Measurements from ENCODE around the gene FGF18. TPM values are rescaled to one million over a fixed set of nuclear protein-coding genes. Genes with fewer than 3 reads are reported as not detected.

FGF18 gene
- total and polyA plus RNA-seq, 2 experiments from 2014 or later = 1.00 to 7.2 TPM

GRCh38 chr5:171493646-171494393 lies 74.4 kb downstream of the FGF18 start:
- Histone ChIP-seq H3K27me3 (no peaks in the 10 kb centered on the region), H2AFZ (no peak overlapping the region), H3K79me2 (no peaks in the 10 kb centered on the region), H3K9me3 (ENCODE audit: low read depth) (no peaks in the 10 kb centered on the region), H3K4me1 (ENCODE audit: insufficient read depth) (peaks cover 16% of the 10 kb centered on the region), H3K36me3 (replicated peaks; ENCODE audit: insufficient read depth, low read depth) (no peaks in the 10 kb centered on the region), H3K27ac (peak overlapping the region; percentile 53), H3K4me2 (peak overlapping the region; percentile 20), H4K20me1 (ENCODE audit: insufficient read depth, poor library complexity, severe bottlenecking) (no peaks in the 10 kb centered on the region), H3K9me2 (replicated peaks; ENCODE audit: insufficient read depth) (no peaks in the 10 kb centered on the region), H3K4me3 (no peak overlapping the region)
- 81% methylated on average over 14 of the region's 14 CpGs for WGBS (ENCODE audit: low lambda C conversion rate, missing lambda C conversion rate)
- TF ChIP-seq CTCF (IDR thresholded peaks at IDR 0.05; ENCODE audit: poor library complexity) (no peak), EZH2 (IDR thresholded peaks at IDR 0.05; ENCODE audit: borderline replicate concordance) (no peak), EZH2phosphoT487 (IDR thresholded peaks at IDR 0.05; ENCODE audit: low read depth, severe bottlenecking, unreplicated experiment) (no peak)
- DNase-seq (ENCODE audit: low spot score) = no peak

GRCh38 chr5:171494452-171495121 lies 75.1 kb downstream of the FGF18 start:
- H3K9me3 ChIP-seq (ENCODE audit: low read depth) = no peaks in the 10 kb centered on the region
- TF ChIP-seq CTCF (IDR thresholded peaks at IDR 0.05; ENCODE audit: poor library complexity) (no peak), EZH2phosphoT487 (IDR thresholded peaks at IDR 0.05; ENCODE audit: low read depth, severe bottlenecking, unreplicated experiment) (no peak), EZH2 (IDR thresholded peaks at IDR 0.05; ENCODE audit: borderline replicate concordance) (no peak)
- no peaks in the 10 kb centered on the region for H3K79me2 ChIP-seq
- H3K4me3 ChIP-seq = no peak overlapping the region
- H4K20me1 ChIP-seq (ENCODE audit: insufficient read depth, poor library complexity, severe bottlenecking) = no peaks in the 10 kb centered on the region
- peak overlapping the region; percentile 29 for H2AFZ ChIP-seq
- DNase-seq (ENCODE audit: low spot score) = peak; percentile 73
- H3K4me1 ChIP-seq (ENCODE audit: insufficient read depth) = peaks cover 16% of the 10 kb centered on the region
- 19% methylated on average over 17 of the region's 17 CpGs for WGBS (ENCODE audit: low lambda C conversion rate, missing lambda C conversion rate)
- no peaks in the 10 kb centered on the region for H3K27me3 ChIP-seq
- no peaks in the 10 kb centered on the region for H3K9me2 ChIP-seq (replicated peaks; ENCODE audit: insufficient read depth)
- H3K4me2 ChIP-seq = peak overlapping the region; percentile 20
- H3K36me3 ChIP-seq (replicated peaks; ENCODE audit: insufficient read depth, low read depth) = no peaks in the 10 kb centered on the region
- H3K27ac ChIP-seq = peak overlapping the region; percentile 53

GRCh38 chr5:171495122-171495700 lies 75.8 kb downstream of the FGF18 start:
- no peak overlapping the region for H3K4me3 ChIP-seq
- DNase-seq (ENCODE audit: low spot score) = no peak
- peaks cover 16% of the 10 kb centered on the region for H3K4me1 ChIP-seq (ENCODE audit: insufficient read depth)
- H3K9me3 ChIP-seq (ENCODE audit: low read depth) = no peaks in the 10 kb centered on the region
- no peaks in the 10 kb centered on the region for H4K20me1 ChIP-seq (ENCODE audit: insufficient read depth, poor library complexity, severe bottlenecking)
- no peaks in the 10 kb centered on the region for H3K79me2 ChIP-seq
- peak overlapping the region; percentile 20 for H3K4me2 ChIP-seq
- WGBS (ENCODE audit: low lambda C conversion rate, missing lambda C conversion rate) = 60% methylated on average over 3 of the region's 5 CpGs
- no peak overlapping the region for H2AFZ ChIP-seq
- peak overlapping the region; percentile 53 for H3K27ac ChIP-seq
- H3K27me3 ChIP-seq = no peaks in the 10 kb centered on the region
- H3K36me3 ChIP-seq (replicated peaks; ENCODE audit: insufficient read depth, low read depth) = no peaks in the 10 kb centered on the region
- no peaks in the 10 kb centered on the region for H3K9me2 ChIP-seq (replicated peaks; ENCODE audit: insufficient read depth)
- no peak for TF ChIP-seq EZH2 (IDR thresholded peaks at IDR 0.05; ENCODE audit: borderline replicate concordance)
- no peak for TF ChIP-seq EZH2phosphoT487 (IDR thresholded peaks at IDR 0.05; ENCODE audit: low read depth, severe bottlenecking, unreplicated experiment)
- TF ChIP-seq CTCF (IDR thresholded peaks at IDR 0.05; ENCODE audit: poor library complexity) = no peak

All from hepatocyte (in vitro differentiated cells).